Activated CD8-positive, alpha-beta memory T cell treated with anti-CD3 and anti-CD28 coated beads, Interleukin-2, amount 10 ng/mL, durations not matched to agents 7 days and 5 days (primary cell): Measurements from ENCODE around the gene ARID1B. TPM values are rescaled to one million over a fixed set of nuclear protein-coding genes. Genes with fewer than 3 reads are reported as not detected.

Experiments used
- ATAC-seq: fragments of 150-1000 bp; cut with Tn5 transposase; one replicate; pipeline ENCODE4 v1.10.0; 2021; ENCODE audit warnings: moderate library complexity
- CTCF ChIA-PET: fragments of 350-600 bp; sonication (Branson Sonifier 250); formaldehyde crosslinking; loops from one replicate; lab custom pipeline; 2021; ENCODE audit warnings: antibody characterized with exemption; lab: Charles Lee
- DNase-seq: peaks from one replicate; pipeline ENCODE4 v3.0.0-alpha.2; 2020
- H3K27ac Mint-ChIP-seq: one replicate; pipeline ENCODE4 v1.8.0; 2021; ENCODE audit warnings: mild to moderate bottlenecking, mixed read lengths
- H3K27me3 Mint-ChIP-seq: one replicate; pipeline ENCODE4 v1.8.0; 2021; ENCODE audit warnings: mixed read lengths
- H3K36me3 Mint-ChIP-seq: one replicate; pipeline ENCODE4 v1.8.0; 2021; ENCODE audit warnings: mild to moderate bottlenecking, mixed read lengths
- H3K4me1 Mint-ChIP-seq: one replicate; pipeline ENCODE4 v1.8.0; 2021; ENCODE audit warnings: mixed read lengths
- H3K4me3 Mint-ChIP-seq: one replicate; pipeline ENCODE4 v1.8.0; 2021; ENCODE audit warnings: mild to moderate bottlenecking, moderate library complexity, mixed read lengths
- H3K9me3 Mint-ChIP-seq: one replicate; pipeline ENCODE4 v1.8.0; 2022; ENCODE audit warnings: low read depth, mixed read lengths
- total RNA-seq, 2 experiments: library from RNA; stranded (reverse); gene quantifications; one replicate each; pipeline ENCODE4 v1.2.3, GENCODE V29; 2021

Gene ARID1B
- total RNA-seq, 2 experiments from 2014 or later = 59.5 to 81.5 TPM

- CTCF ChIA-PET = interaction anchor here (0.6 to 1.7 kb wide), 4 partner anchors 25 to 224 kb away, joined by 3 to 7 read pairs (median 3); no protein-coding TSS in a partner anchor
- ATAC-seq (no peak), DNase-seq (no peak)
- Mint-ChIP-seq H3K4me3 (peak overlapping the region; percentile 89), H3K27me3 (no peaks in the 10 kb centered on the region), H3K27ac (peak overlapping the region; percentile 100), H3K4me1 (peaks cover 48% of the 10 kb centered on the region), H3K36me3 (peaks cover 4% of the 10 kb centered on the region), H3K9me3 (peaks cover 2% of the 10 kb centered on the region)
These were observed 243.2 kb downstream of the ARID1B start for GRCh38 chr6:157020398-157020797.

- Mint-ChIP-seq H3K4me1 (peaks cover 49% of the 10 kb centered on the region), H3K36me3 (peaks cover 8% of the 10 kb centered on the region), H3K27ac (peak overlapping the region; percentile 100), H3K27me3 (no peaks in the 10 kb centered on the region), H3K4me3 (peak overlapping the region; percentile 89), H3K9me3 (peaks cover 5% of the 10 kb centered on the region)
- DNase-seq = peak; percentile 80
- CTCF ChIA-PET = interaction anchor here (0.6 to 1.2 kb wide), 4 partner anchors 24 to 223 kb away, joined by 3 read pairs; no protein-coding TSS in a partner anchor
- ATAC-seq = peak; percentile 34
These were observed 243.7 kb downstream of the ARID1B start for GRCh38 chr6:157020881-157021343.

- peak overlapping the region; percentile 89 for H3K4me3 Mint-ChIP-seq
- DNase-seq (peak; percentile 96), ATAC-seq (peak; percentile 88)
- peaks cover 49% of the 10 kb centered on the region for H3K4me1 Mint-ChIP-seq
- H3K9me3 Mint-ChIP-seq = peaks cover 5% of the 10 kb centered on the region
- H3K27me3 Mint-ChIP-seq = no peaks in the 10 kb centered on the region
- CTCF ChIA-PET = interaction anchor here (1.1 to 1.2 kb wide), 3 partner anchors 10 to 163 kb away, joined by 3 read pairs; no protein-coding TSS in a partner anchor
- peaks cover 12% of the 10 kb centered on the region for H3K36me3 Mint-ChIP-seq
- peak overlapping the region; percentile 100 for H3K27ac Mint-ChIP-seq
These were observed 244.3 kb downstream of the ARID1B start for GRCh38 chr6:157021344-157021992.

- Mint-ChIP-seq H3K36me3 (peaks cover 12% of the 10 kb centered on the region), H3K4me1 (peaks cover 46% of the 10 kb centered on the region), H3K4me3 (peak overlapping the region; percentile 89), H3K27me3 (no peaks in the 10 kb centered on the region), H3K9me3 (peaks cover 5% of the 10 kb centered on the region), H3K27ac (peak overlapping the region; percentile 100)
- CTCF ChIA-PET = interaction anchor here (1.1 to 2.3 kb wide), 3 partner anchors 11 to 252 kb away, joined by 3 to 6 read pairs (median 3); no protein-coding TSS in a partner anchor
- ATAC-seq = peak; percentile 71
- DNase-seq = peak; percentile 87
These were observed 245.0 kb downstream of the ARID1B start for GRCh38 chr6:157021993-157022740.

GRCh38 chr6:157023958-157024357, 246.8 kb downstream of the ARID1B start:
- no peak for ATAC-seq
- peaks cover 33% of the 10 kb centered on the region for H3K4me1 Mint-ChIP-seq
- peaks cover 5% of the 10 kb centered on the region for H3K9me3 Mint-ChIP-seq
- H3K36me3 Mint-ChIP-seq = peaks cover 13% of the 10 kb centered on the region
- H3K27me3 Mint-ChIP-seq = no peaks in the 10 kb centered on the region
- no peak for DNase-seq
- CTCF ChIA-PET = interaction anchor here (2.3 kb wide), 1 partner anchor 251 kb away, joined by 6 read pairs; no protein-coding TSS in a partner anchor
- H3K27ac Mint-ChIP-seq = no peak overlapping the region
- no peak overlapping the region for H3K4me3 Mint-ChIP-seq

GRCh38 chr6:157024745-157025144, 247.6 kb downstream of the ARID1B start:
- no peak overlapping the region for H3K4me3 Mint-ChIP-seq
- CTCF ChIA-PET = interaction anchor here (0.8 kb wide), 1 partner anchor 9 kb away, joined by 4 read pairs; no protein-coding TSS in a partner anchor
- H3K36me3 Mint-ChIP-seq = peaks cover 16% of the 10 kb centered on the region
- H3K4me1 Mint-ChIP-seq = peaks cover 26% of the 10 kb centered on the region
- H3K27me3 Mint-ChIP-seq = no peaks in the 10 kb centered on the region
- DNase-seq (no peak), ATAC-seq (no peak)
- H3K9me3 Mint-ChIP-seq = peaks cover 5% of the 10 kb centered on the region
- H3K27ac Mint-ChIP-seq = no peak overlapping the region

- ATAC-seq = no peak
- no peaks in the 10 kb centered on the region for H3K27me3 Mint-ChIP-seq
- peaks cover 16% of the 10 kb centered on the region for H3K36me3 Mint-ChIP-seq
- no peak overlapping the region for H3K4me3 Mint-ChIP-seq
- CTCF ChIA-PET = no interaction called here
- no peak overlapping the region for H3K27ac Mint-ChIP-seq
- no peak for DNase-seq
- peaks cover 5% of the 10 kb centered on the region for H3K9me3 Mint-ChIP-seq
- peaks cover 25% of the 10 kb centered on the region for H3K4me1 Mint-ChIP-seq
These were observed 248.3 kb downstream of the ARID1B start for GRCh38 chr6:157025437-157025836.

- H3K4me1 Mint-ChIP-seq = peaks cover 19% of the 10 kb centered on the region
- CTCF ChIA-PET = interaction anchor here (1.0 kb wide), 1 partner anchor 154 kb away, joined by 4 read pairs; no protein-coding TSS in a partner anchor
- DNase-seq (no peak), ATAC-seq (no peak)
- H3K36me3 Mint-ChIP-seq = peaks cover 13% of the 10 kb centered on the region
- no peak overlapping the region for H3K27ac Mint-ChIP-seq
- H3K9me3 Mint-ChIP-seq = peaks cover 5% of the 10 kb centered on the region
- H3K4me3 Mint-ChIP-seq = no peak overlapping the region
- no peaks in the 10 kb centered on the region for H3K27me3 Mint-ChIP-seq
These were observed 253.0 kb downstream of the ARID1B start for GRCh38 chr6:157029980-157030690.

- Mint-ChIP-seq H3K4me3 (no peak overlapping the region), H3K36me3 (peaks cover 8% of the 10 kb centered on the region), H3K4me1 (peaks cover 16% of the 10 kb centered on the region), H3K9me3 (no peaks in the 10 kb centered on the region), H3K27ac (no peak overlapping the region), H3K27me3 (no peaks in the 10 kb centered on the region)
- DNase-seq (no peak), ATAC-seq (no peak)
- CTCF ChIA-PET = no interaction called here
These were observed 253.6 kb downstream of the ARID1B start for GRCh38 chr6:157030755-157031154.

- peaks cover 16% of the 10 kb centered on the region for H3K4me1 Mint-ChIP-seq
- no peaks in the 10 kb centered on the region for H3K27me3 Mint-ChIP-seq
- no peak overlapping the region for H3K4me3 Mint-ChIP-seq
- CTCF ChIA-PET = interaction anchor here (0.7 to 2.9 kb wide), 6 partner anchors 13 to 344 kb away, joined by 3 to 20 read pairs (median 4); no protein-coding TSS in a partner anchor
- no peak for ATAC-seq
- H3K9me3 Mint-ChIP-seq = no peaks in the 10 kb centered on the region
- DNase-seq = no peak
- H3K27ac Mint-ChIP-seq = no peak overlapping the region
- H3K36me3 Mint-ChIP-seq = peaks cover 2% of the 10 kb centered on the region
These were observed 255.7 kb downstream of the ARID1B start for GRCh38 chr6:157032923-157033322.

GRCh38 chr6:157033428-157034140, 256.4 kb downstream of the ARID1B start:
- Mint-ChIP-seq H3K36me3 (peaks cover 2% of the 10 kb centered on the region), H3K4me1 (peaks cover 16% of the 10 kb centered on the region), H3K27ac (peak overlapping the region; percentile 84), H3K4me3 (peak overlapping the region; percentile 81), H3K9me3 (no peaks in the 10 kb centered on the region), H3K27me3 (no peaks in the 10 kb centered on the region)
- DNase-seq (no peak), ATAC-seq (peak; percentile 59)
- CTCF ChIA-PET = interaction anchor here (0.7 to 2.9 kb wide), 19 partner anchors 9 to 344 kb away, joined by 3 to 20 read pairs (median 4); no protein-coding TSS in a partner anchor
